WERI-Rb-1 (cell line): ENCODE measurements around the gene IFNA10.
"Not testable (repeated sequence)": the region's sequence is repeated elsewhere in the genome, so short reads cannot be mapped to it uniquely, and the experiment has no call there.

Experiments
- DNase-seq: peaks from one replicate; pipeline ENCODE4 v3.0.0-alpha.2; 2020
- H3K27ac ChIP-seq: fragments of 250-450 bp; sonication (Bioruptor Pico); 2 replicates; pipeline ENCODE4 v1.5.1; 2020; ENCODE audit warnings: mild to moderate bottlenecking, moderate library complexity
- H3K27me3 ChIP-seq: fragments of 250-450 bp; sonication (Bioruptor Pico); 2 replicates; pipeline ENCODE4 v1.5.1; 2021; ENCODE audit warnings: mild to moderate bottlenecking, low read depth, moderate library complexity; ENCODE audit not compliant: insufficient read depth, severe bottlenecking
- H3K36me3 ChIP-seq: fragments of 250-450 bp; sonication (Bioruptor Pico); 2 replicates; pipeline ENCODE4 v1.5.1; 2020; ENCODE audit warnings: mild to moderate bottlenecking, moderate library complexity
- H3K4me3 ChIP-seq: 2 replicates; pipeline ENCODE4 v1.5.1; 2011; ENCODE audit warnings: low read depth, mild to moderate bottlenecking, control low read depth, low read length
- H3K9me3 ChIP-seq: fragments of 250-450 bp; sonication (Bioruptor Pico); 2 replicates; pipeline ENCODE4 v1.5.1; 2021; ENCODE audit warnings: mild to moderate bottlenecking, moderate library complexity; ENCODE audit not compliant: severe bottlenecking
- TF ChIP-seq, protein P1 (sequence below): IDR thresholded peaks from 2 replicates; pipeline ENCODE4 v1.5.1; 2011; ENCODE audit warnings: low read depth, mild to moderate bottlenecking, control low read depth, inconsistent platforms, low read length

Gene IFNA10

DNA sequence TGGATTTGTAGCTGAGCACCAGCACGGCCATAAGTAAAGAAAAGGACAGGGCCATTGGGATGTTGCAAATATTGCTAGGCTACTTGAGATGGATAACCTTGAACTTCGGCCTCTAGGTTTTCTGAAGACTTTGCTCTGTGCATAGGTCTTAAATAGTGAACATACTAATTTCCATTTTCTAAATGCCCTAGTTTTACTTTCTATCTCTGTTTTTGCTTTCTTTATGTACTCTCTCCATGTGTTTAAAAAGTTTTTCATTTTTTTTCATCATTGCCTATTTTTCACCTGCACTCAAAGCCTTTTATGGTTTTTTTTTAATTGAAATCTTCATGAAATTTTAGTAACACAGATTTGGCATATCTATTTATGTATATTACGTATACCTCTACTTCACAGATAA lies at the start of gene IFNA10:
TSS of gene IFNA10 (minus strand) at position 101 of the 400 bp plus-strand sequence. CDS start at position 55, 46 bp downstream.
- not testable (repeated sequence) for H3K27me3 ChIP-seq, H3K4me3 ChIP-seq, H3K9me3 ChIP-seq, H3K27ac ChIP-seq, H3K36me3 ChIP-seq, DNase-seq

- Histone ChIP-seq H3K36me3 (no peaks in the 10 kb centered on the region), H3K4me3 (no peak overlapping the region), H3K27me3 (peaks cover 14% of the 10 kb centered on the region), H3K9me3 (peaks cover 4% of the 10 kb centered on the region), H3K27ac (no peak overlapping the region)
- no peak for DNase-seq
- TF ChIP-seq, protein P1, sequence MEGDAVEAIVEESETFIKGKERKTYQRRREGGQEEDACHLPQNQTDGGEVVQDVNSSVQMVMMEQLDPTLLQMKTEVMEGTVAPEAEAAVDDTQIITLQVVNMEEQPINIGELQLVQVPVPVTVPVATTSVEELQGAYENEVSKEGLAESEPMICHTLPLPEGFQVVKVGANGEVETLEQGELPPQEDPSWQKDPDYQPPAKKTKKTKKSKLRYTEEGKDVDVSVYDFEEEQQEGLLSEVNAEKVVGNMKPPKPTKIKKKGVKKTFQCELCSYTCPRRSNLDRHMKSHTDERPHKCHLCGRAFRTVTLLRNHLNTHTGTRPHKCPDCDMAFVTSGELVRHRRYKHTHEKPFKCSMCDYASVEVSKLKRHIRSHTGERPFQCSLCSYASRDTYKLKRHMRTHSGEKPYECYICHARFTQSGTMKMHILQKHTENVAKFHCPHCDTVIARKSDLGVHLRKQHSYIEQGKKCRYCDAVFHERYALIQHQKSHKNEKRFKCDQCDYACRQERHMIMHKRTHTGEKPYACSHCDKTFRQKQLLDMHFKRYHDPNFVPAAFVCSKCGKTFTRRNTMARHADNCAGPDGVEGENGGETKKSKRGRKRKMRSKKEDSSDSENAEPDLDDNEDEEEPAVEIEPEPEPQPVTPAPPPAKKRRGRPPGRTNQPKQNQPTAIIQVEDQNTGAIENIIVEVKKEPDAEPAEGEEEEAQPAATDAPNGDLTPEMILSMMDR = no peak
These were observed 48.7 kb upstream of the IFNA10 start for GRCh38 chr9:21255538-21256212.

DNA sequence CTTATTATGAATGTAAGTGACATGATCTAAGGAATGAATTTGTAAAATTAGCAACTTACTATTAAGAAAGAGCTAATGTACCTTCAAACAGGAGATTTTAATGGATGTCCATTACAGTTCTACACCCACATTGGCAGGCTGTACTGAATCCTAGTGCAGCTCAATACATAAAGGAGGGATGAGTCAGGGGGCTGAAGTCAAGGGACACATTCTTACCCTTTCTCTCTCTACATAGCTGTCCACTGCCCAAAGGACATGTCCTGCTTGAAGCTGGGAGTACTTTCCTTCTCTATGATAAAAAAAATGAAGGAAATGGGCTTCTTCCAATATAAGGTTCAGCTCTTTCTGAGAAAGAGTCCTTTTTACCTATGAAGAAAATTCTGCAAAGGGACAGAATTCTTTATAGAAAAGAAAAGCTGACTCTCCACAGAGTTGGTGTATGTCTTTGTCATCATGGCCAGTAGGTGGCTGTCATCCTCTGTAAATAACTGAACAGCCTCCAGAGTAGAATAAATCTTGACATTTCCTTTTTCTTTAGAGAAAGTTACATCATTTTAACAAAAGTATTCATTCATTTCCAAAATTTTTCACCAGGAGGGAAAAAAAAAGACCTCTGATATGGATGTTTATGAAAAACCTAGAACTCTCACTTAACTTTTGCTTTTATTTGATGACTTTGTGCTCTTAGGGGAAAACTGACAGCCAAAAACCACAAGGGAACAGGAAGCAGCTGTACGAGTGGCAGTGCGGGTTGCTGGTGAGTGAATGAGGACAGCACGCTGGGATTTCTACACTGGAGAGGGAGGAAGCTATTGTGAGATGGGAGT lies 46.0 kb upstream of the IFNA10 start:
- H3K27me3 ChIP-seq = peaks cover 11% of the 10 kb centered on the region
- TF ChIP-seq, protein P1 = peak; percentile 42; the same call in 1 of the 2 replicates
- no peak overlapping the region for H3K27ac ChIP-seq
- no peak for DNase-seq
- no peak overlapping the region for H3K4me3 ChIP-seq
- no peaks in the 10 kb centered on the region for H3K36me3 ChIP-seq
- H3K9me3 ChIP-seq = no peaks in the 10 kb centered on the region

- no peak for DNase-seq
- Histone ChIP-seq H3K9me3 (no peaks in the 10 kb centered on the region), H3K36me3 (no peaks in the 10 kb centered on the region), H3K27ac (no peak overlapping the region), H3K4me3 (no peak overlapping the region), H3K27me3 (peaks cover 9% of the 10 kb centered on the region)
- TF ChIP-seq, protein P1 = no peak
These were observed 44.7 kb upstream of the IFNA10 start for GRCh38 chr9:21251638-21252037.

DNA sequence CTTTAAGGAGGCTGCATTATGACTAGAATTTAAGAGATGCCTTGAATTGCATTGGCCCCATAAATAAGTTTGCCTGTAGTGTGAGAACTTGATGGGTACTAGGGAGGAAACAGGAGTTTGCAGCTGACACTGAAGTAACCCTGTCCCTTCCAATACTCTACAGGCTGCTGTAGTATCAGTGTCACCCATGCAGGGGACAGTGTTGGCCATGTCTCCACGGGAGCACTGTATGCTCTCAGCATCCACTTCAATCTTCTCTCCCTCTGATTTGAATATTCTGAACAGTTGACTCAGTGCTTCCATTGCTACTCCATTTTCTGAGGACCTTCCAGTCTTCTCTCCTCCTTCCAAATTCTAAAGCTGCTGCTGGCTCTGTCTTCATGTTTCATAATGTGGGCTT lies 44.2 kb upstream of the IFNA10 start:
- Histone ChIP-seq H3K27me3 (peaks cover 9% of the 10 kb centered on the region), H3K4me3 (no peak overlapping the region), H3K36me3 (no peaks in the 10 kb centered on the region), H3K9me3 (no peaks in the 10 kb centered on the region), H3K27ac (no peak overlapping the region)
- DNase-seq = no peak
- TF ChIP-seq, protein P1 = peak; percentile 21; the same call in 1 of the 2 replicates

- H3K27me3 ChIP-seq = no peaks in the 10 kb centered on the region
- no peaks in the 10 kb centered on the region for H3K36me3 ChIP-seq
- H3K4me3 ChIP-seq = no peak overlapping the region
- TF ChIP-seq, protein P1 = no peak
- no peak for DNase-seq
- no peak overlapping the region for H3K27ac ChIP-seq
- no peaks in the 10 kb centered on the region for H3K9me3 ChIP-seq
These were observed 37.9 kb upstream of the IFNA10 start for GRCh38 chr9:21244836-21245235.
